Mammary epithelial cell (primary cell): ENCODE data around the gene CFAP53.

Source experiments
- EZH2 ChIP-seq: IDR thresholded peaks from 2 replicates; pipeline ENCODE4 v1.6.1; 2012; ENCODE audit warnings: low read length, inconsistent platforms, borderline replicate concordance
- TF ChIP-seq, protein P1 (sequence below), 2 donors: IDR thresholded peaks in 1 of 2; conservative IDR thresholded peaks in 1 of 2; 2 replicates each; pipeline ENCODE4 v1.5.1; 2011 to 2012; ENCODE audit warnings: inconsistent platforms in 2 of 2, low read length in 2 of 2, mild to moderate bottlenecking in 2 of 2, control low read depth in 1 of 2, low read depth in 1 of 2; ENCODE audit not compliant: insufficient read depth in 1 of 2; ENCODE audit errors: extremely low read depth in 1 of 2

DNA sequence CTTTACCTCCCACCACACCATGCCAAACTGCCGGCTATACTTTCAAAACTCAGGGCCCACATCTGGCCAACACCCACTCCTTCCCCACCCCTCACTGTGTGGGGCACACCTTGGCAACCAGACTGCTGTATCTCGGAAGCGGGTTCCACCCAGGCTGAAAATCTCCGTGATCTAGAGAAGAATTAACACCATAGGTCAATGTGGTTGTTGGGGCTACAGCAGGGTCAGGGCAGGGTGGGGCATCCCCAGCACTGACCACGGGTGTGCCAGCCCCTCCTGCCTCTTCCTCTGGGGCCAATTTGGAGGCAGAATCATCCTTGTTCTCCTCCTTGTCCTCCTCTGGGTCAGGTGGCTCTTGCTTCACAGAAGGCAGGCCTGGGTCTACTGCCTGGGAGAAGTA, 6.3 kb upstream of the CFAP53 start:
- TF ChIP-seq, protein P1, sequence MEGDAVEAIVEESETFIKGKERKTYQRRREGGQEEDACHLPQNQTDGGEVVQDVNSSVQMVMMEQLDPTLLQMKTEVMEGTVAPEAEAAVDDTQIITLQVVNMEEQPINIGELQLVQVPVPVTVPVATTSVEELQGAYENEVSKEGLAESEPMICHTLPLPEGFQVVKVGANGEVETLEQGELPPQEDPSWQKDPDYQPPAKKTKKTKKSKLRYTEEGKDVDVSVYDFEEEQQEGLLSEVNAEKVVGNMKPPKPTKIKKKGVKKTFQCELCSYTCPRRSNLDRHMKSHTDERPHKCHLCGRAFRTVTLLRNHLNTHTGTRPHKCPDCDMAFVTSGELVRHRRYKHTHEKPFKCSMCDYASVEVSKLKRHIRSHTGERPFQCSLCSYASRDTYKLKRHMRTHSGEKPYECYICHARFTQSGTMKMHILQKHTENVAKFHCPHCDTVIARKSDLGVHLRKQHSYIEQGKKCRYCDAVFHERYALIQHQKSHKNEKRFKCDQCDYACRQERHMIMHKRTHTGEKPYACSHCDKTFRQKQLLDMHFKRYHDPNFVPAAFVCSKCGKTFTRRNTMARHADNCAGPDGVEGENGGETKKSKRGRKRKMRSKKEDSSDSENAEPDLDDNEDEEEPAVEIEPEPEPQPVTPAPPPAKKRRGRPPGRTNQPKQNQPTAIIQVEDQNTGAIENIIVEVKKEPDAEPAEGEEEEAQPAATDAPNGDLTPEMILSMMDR (conservative IDR thresholded peaks at IDR 0.05 in 1 of 2, IDR thresholded peaks at IDR 0.05 in 1 of 2; ENCODE audit: extremely low read depth in 1 of 2, insufficient read depth in 1 of 2, low read depth in 1 of 2, low read length in 2 of 2), result no peak
- TF ChIP-seq EZH2, result no peak
